Smooth muscle cell of bladder (primary cell): ENCODE results near the gene GPATCH1. TPM values are rescaled to one million over a fixed set of nuclear protein-coding genes. Genes with fewer than 3 reads are reported as not detected.

Experiments used
- total RNA-seq: library from RNA; depleted of rRNA; stranded (reverse); fragments of >200 nt; gene quantifications from 2 replicates; pipeline ENCODE4 v1.2.3, GENCODE V29; 2014

GPATCH1 gene, protein sequence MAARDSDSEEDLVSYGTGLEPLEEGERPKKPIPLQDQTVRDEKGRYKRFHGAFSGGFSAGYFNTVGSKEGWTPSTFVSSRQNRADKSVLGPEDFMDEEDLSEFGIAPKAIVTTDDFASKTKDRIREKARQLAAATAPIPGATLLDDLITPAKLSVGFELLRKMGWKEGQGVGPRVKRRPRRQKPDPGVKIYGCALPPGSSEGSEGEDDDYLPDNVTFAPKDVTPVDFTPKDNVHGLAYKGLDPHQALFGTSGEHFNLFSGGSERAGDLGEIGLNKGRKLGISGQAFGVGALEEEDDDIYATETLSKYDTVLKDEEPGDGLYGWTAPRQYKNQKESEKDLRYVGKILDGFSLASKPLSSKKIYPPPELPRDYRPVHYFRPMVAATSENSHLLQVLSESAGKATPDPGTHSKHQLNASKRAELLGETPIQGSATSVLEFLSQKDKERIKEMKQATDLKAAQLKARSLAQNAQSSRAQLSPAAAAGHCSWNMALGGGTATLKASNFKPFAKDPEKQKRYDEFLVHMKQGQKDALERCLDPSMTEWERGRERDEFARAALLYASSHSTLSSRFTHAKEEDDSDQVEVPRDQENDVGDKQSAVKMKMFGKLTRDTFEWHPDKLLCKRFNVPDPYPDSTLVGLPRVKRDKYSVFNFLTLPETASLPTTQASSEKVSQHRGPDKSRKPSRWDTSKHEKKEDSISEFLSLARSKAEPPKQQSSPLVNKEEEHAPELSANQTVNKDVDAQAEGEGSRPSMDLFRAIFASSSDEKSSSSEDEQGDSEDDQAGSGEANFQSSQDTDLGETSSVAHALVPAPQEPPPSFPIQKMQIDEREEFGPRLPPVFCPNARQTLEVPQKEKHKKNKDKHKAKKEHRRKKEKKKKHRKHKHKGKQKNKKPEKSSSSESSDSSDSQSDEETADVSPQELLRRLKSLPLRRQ
- 5.3 and 8.3 TPM in 2 replicates for total RNA-seq

DNA sequence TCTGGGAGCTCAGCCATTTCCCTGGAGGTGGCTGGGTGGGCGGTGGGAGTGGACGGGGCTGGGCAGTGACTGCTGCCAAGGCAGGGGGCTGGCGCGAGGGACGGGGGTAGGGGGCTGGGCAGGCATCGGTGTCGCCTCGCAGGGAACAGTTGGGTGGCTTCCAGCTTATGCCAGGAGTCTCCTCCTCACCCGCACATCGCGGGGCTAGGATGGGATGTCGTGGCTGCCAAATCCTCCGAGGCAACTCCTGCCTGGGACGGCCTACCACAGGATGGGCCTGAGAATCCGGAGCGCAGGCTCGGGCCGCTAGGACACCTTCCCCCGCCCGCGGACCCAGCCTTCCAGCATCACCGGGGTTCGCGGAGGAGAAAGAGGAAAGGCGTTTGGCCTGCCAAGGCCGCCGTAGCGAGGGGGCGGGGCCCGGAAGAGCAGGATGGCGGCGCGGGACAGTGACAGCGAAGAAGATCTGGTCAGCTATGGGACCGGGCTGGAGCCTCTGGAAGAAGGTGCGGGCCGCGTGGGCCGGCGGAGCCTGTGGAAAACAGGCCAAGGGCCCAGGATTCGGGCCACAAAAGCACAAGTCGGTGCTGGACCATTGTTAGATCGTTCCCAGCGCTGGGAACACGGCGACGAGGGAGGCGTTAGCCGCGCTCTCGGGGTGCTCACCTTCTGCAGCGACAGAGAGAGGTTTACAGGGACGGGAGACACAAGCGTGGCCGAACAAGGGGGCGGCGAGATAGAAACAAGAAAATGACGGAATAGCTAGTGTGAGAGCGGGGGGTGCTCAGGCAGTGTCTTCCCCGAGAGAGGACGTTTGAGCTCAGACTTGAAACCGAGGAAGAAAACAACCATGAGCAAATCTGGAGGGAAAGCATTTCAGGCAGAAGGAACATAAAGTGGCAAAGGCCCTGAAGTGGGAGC is at the start of gene GPATCH1:
Gene GPATCH1 (plus strand): TSS at position 421 of the 921 bp plus-strand sequence. CDS start 13 bp downstream, at position 434.

DNA sequence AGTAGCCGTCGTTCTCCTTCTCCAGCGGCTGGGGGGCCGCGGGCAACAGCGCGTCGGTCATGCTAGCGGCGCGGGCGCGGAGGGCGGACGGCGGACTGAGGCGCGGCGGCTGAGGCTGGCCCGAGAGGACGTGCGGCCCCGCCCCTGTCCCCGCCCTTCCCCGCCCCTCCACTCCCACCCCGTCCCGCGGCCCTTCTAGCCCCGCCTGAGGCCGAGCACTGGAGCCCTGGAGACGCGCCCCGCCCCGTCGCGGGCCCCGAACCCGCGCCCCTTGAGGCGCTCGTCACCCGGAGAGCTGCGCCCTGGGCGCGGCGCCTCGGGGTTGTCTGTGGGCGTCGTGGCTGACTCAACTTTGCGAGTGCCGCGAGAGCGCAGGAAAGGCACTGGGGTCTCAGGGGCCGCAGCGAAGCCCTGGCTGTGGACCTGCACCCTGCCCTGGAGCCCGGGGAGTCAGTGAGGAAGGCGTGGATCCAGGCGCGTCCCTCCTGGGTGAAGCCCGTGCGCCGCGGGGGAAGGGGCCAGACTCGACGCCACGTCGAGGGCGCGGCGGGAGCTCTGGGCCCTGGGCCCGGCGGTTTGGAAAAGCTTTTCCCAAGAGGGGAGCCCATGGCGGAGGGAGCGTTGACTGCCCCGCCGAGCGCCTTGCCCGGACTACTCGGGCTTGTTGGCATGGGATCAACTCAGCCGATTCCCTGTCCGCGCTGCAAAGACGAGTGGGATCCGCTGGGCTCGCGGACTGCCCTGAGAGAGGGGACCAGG is 16.0 kb upstream of the GPATCH1 start, which contains the start of gene RHPN2:
Gene RHPN2 (minus strand): TSS at position 97 of the 759 bp plus-strand sequence. CDS start 36 bp downstream, at position 61.

GRCh38 chr19:33132021-33132420 is 51.0 kb downstream of the GPATCH1 start, which contains the start of gene WDR88:
Gene WDR88, plus strand, starts transcription at chr19:33132114. Its CDS starts 56 bp downstream, at chr19:33132170.

Other genes starting within 250 kb of the GPATCH1 start
- 0.28 TPM in 1 of 2 replicates, not detected in the other for gene SLC7A9, start 211.4 kb upstream of the GPATCH1 start, total RNA-seq
- gene CEP89, start 109.2 kb upstream of the GPATCH1 start, total RNA-seq, result 5.1 and 7.5 TPM in 2 replicates
- 0.85 and 0.92 TPM in 2 replicates for gene FAAP24, start 108.9 kb upstream of the GPATCH1 start, total RNA-seq
- gene RHPN2, start 16.3 kb upstream of the GPATCH1 start, total RNA-seq, result 2.2 and 3.1 TPM in 2 replicates
- gene WDR88, start 50.9 kb downstream of the GPATCH1 start, total RNA-seq, result not detected in 2 replicates
- gene LRP3, start 113.1 kb downstream of the GPATCH1 start, total RNA-seq, result 24.0 and 28.8 TPM in 2 replicates
- gene SLC7A10, start 144.7 kb downstream of the GPATCH1 start, total RNA-seq, result not detected in 2 replicates
- gene CEBPA, start 221.4 kb downstream of the GPATCH1 start, total RNA-seq, result 0.57 and 0.65 TPM in 2 replicates